ENCODE measurements around the gene NRL.

The NRL gene

GRCh38 chr14:24098927-24099813 lies 15.6 kb downstream of the NRL start:
- no peak for DNase-seq

- no peak for DNase-seq
These were observed 16.4 kb downstream of the NRL start for GRCh38 chr14:24098229-24098926.

GRCh38 chr14:24096545-24097181 lies 18.1 kb downstream of the NRL start:
- DNase-seq: no peak

- peak; percentile 89 for DNase-seq
These were observed 19.3 kb downstream of the NRL start for GRCh38 chr14:24095271-24096068.

- no peak for DNase-seq
These were observed 19.9 kb downstream of the NRL start for GRCh38 chr14:24094841-24095270.

- DNase-seq: peak; percentile 98
These were observed 20.6 kb downstream of the NRL start, which contains the start of gene PCK2 for GRCh38 chr14:24093901-24094840. Gene PCK2 (plus strand): TSS chr14:24094311. CDS start chr14:24094406, 95 bp downstream.

GRCh38 chr14:24093207-24093900 lies 21.4 kb downstream of the NRL start:
- DNase-seq: no peak

GRCh38 chr14:24092505-24093206 lies 22.1 kb downstream of the NRL start:
- no peak for DNase-seq

GRCh38 chr14:24092110-24092504 lies 22.6 kb downstream of the NRL start:
- no peak for DNase-seq

- no peak for DNase-seq
These were observed 24.9 kb downstream of the NRL start for GRCh38 chr14:24089890-24090289.

- no peak for DNase-seq
These were observed 26.7 kb downstream of the NRL start for GRCh38 chr14:24088095-24088494.

GRCh38 chr14:24087004-24087403 lies 27.7 kb downstream of the NRL start:
- DNase-seq: no peak

- DNase-seq: no peak
These were observed 28.4 kb downstream of the NRL start for GRCh38 chr14:24086193-24086955.

- DNase-seq: no peak
These were observed 29.5 kb downstream of the NRL start for GRCh38 chr14:24085215-24085614.

GRCh38 chr14:24084440-24084839 lies 30.3 kb downstream of the NRL start:
- no peak for DNase-seq

- DNase-seq: no peak
These were observed 31.3 kb downstream of the NRL start for GRCh38 chr14:24083462-24083861.

- DNase-seq: no peak
These were observed 32.2 kb downstream of the NRL start for GRCh38 chr14:24082411-24083080.

- no peak for DNase-seq
These were observed 33.0 kb downstream of the NRL start for GRCh38 chr14:24081739-24082211.

Measured in OCI-M1 (cell line).